Activated naive CD4-positive, alpha-beta T cell treated with anti-CD3 and anti-CD28 coated beads for 36 hours (primary cell): ENCODE data around the gene SYNGAP1. TPM values are rescaled to one million over a fixed set of nuclear protein-coding genes. Genes with fewer than 3 reads are reported as not detected.

Source experiments
- CTCF ChIA-PET: fragments of 350-600 bp; sonication (Branson Sonifier 250); formaldehyde crosslinking; loops from one replicate; lab custom pipeline; 2021; ENCODE audit warnings: antibody characterized with exemption; lab: Charles Lee
- DNase-seq: peaks from one replicate; pipeline ENCODE4 v3.0.0-alpha.2; 2020
- H3K27ac Mint-ChIP-seq: one replicate; pipeline ENCODE4 v1.8.0; 2021; ENCODE audit warnings: mild to moderate bottlenecking, mixed read lengths
- H3K27me3 Mint-ChIP-seq: one replicate; pipeline ENCODE4 v1.8.0; 2021; ENCODE audit warnings: low read depth, mixed read lengths
- H3K36me3 Mint-ChIP-seq: one replicate; pipeline ENCODE4 v1.8.0; 2021; ENCODE audit warnings: low read depth, mixed read lengths
- H3K4me1 Mint-ChIP-seq: one replicate; pipeline ENCODE4 v1.8.0; 2021; ENCODE audit warnings: low read depth, mixed read lengths
- H3K4me3 Mint-ChIP-seq: one replicate; pipeline ENCODE4 v1.8.0; 2021; ENCODE audit warnings: mild to moderate bottlenecking, moderate library complexity, mixed read lengths
- H3K9me3 Mint-ChIP-seq: one replicate; pipeline ENCODE4 v1.8.0; 2021; ENCODE audit warnings: mixed read lengths
- intact Hi-C: fragments of 100-400 bp; cut with micrococcal nuclease; formaldehyde crosslinking; loops from one replicate; pipeline ENCODE4 v1.15.1; 2023
- total RNA-seq, 2 experiments: library from RNA; stranded (reverse); gene quantifications; one replicate each; pipeline ENCODE4 v1.2.3, GENCODE V29; 2021

The SYNGAP1 gene
- total RNA-seq, 2 experiments from 2014 or later = 35.1 to 42.2 TPM

DNA sequence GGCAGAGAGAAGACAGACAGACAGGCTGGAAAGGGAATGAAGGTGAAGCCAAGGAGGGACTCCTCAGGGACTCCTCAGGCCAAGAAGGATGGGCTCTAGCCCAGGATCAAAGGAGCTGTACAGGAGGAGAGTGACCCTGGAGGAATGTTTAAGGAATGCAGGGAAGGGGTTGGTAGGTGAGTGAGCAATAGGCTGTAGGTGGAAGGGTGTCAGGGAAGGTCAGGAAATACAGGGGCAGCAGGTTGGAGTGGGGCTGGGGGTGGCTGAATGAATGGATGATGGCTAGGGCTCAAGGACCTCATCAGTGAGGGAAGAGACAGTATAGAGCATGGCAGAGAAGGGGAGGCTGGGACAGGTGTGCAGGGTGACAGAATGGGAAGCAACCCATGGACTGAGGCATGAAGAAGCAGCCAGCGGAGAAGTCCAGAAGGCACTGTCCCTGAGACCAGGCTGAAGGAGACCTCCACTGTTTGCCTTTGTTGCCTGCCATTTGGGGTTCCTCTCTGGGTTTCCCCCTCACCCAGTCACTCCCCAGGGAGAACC is 13.2 kb downstream of the SYNGAP1 start:
- no peak overlapping the region for H3K27ac Mint-ChIP-seq
- H3K9me3 Mint-ChIP-seq = no peaks in the 10 kb centered on the region
- DNase-seq = no peak
- no peaks in the 10 kb centered on the region for H3K27me3 Mint-ChIP-seq
- intact Hi-C loops = no loop called here
- peak overlapping the region; percentile 20 for H3K4me3 Mint-ChIP-seq
- CTCF ChIA-PET = no interaction called here
- H3K36me3 Mint-ChIP-seq = peaks cover 17% of the 10 kb centered on the region
- H3K4me1 Mint-ChIP-seq = peaks cover 48% of the 10 kb centered on the region

DNA sequence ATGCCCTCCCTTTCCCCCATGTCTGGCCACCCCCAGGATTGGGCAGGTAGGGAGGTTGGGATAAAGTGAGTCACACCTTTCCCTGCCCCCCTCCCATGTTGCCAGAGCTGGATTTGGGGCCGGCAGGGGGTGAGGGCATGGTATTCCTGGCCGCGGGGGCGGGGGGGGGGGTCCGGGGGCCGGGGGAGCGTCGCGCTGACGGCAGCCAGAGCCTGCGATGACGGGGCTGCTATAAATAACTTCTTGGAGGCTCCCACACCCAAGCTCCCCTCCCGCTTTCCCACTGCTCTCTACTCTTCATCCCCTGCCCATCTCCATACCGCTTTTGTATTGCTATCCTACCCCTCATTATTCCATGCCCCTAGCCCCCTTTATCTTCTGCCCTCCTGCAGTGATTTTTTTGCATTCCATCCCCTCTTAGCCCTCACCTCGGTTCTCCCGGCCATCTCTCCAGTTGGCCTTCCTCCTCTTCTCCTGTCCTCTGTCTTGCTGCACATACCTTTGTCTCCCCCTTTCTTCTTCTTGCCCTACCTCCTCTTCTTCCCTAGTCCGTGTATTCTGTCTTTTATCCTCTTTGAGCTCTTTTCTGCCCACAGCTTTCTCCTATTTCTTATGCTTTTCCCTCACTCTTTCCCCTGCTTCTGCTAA is 13.8 kb downstream of the SYNGAP1 start:
- peaks cover 21% of the 10 kb centered on the region for H3K36me3 Mint-ChIP-seq
- intact Hi-C loops = no loop called here
- H3K27me3 Mint-ChIP-seq = no peaks in the 10 kb centered on the region
- no peaks in the 10 kb centered on the region for H3K9me3 Mint-ChIP-seq
- no peak for DNase-seq
- peaks cover 44% of the 10 kb centered on the region for H3K4me1 Mint-ChIP-seq
- no peak overlapping the region for H3K27ac Mint-ChIP-seq
- CTCF ChIA-PET = interaction anchor here (0.6 kb wide), 1 partner anchor 124 kb away, joined by 3 read pairs; no protein-coding TSS in a partner anchor
- no peak overlapping the region for H3K4me3 Mint-ChIP-seq

DNA sequence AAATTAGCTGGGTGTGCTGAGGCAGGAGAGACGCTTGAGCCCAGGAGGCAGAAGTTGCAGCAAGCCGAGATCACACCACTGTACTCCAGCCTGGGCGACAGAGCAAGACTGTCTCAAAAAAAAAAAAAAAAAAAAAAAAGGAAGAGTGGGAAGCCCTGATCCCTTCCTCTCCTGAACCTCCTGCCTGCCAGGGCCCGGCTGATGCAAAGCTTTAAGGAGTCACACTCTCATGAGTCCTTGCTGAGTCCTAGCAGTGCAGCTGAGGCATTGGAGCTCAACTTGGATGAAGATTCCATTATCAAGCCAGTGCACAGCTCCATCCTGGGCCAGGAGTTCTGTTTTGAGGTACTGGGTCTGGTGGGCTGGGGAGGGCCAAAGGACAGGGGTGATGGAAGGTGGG is 15.1 kb downstream of the SYNGAP1 start:
- intact Hi-C loops = no loop called here
- peaks cover 31% of the 10 kb centered on the region for H3K4me1 Mint-ChIP-seq
- H3K27me3 Mint-ChIP-seq = no peaks in the 10 kb centered on the region
- H3K27ac Mint-ChIP-seq = no peak overlapping the region
- H3K36me3 Mint-ChIP-seq = peaks cover 24% of the 10 kb centered on the region
- CTCF ChIA-PET = no interaction called here
- no peak for DNase-seq
- no peak overlapping the region for H3K4me3 Mint-ChIP-seq
- H3K9me3 Mint-ChIP-seq = no peaks in the 10 kb centered on the region

- Mint-ChIP-seq H3K9me3 (no peaks in the 10 kb centered on the region), H3K4me1 (peaks cover 5% of the 10 kb centered on the region), H3K4me3 (no peak overlapping the region), H3K27ac (no peak overlapping the region), H3K36me3 (peaks cover 23% of the 10 kb centered on the region), H3K27me3 (no peaks in the 10 kb centered on the region)
- no peak for DNase-seq
- CTCF ChIA-PET = interaction anchor here (1.5 kb wide), 1 partner anchor 95 kb away, joined by 4 read pairs; no protein-coding TSS in a partner anchor
- intact Hi-C loops = no loop called here
Measured at GRCh38 chr6:33437666-33438065, 17.8 kb downstream of the SYNGAP1 start.

DNA sequence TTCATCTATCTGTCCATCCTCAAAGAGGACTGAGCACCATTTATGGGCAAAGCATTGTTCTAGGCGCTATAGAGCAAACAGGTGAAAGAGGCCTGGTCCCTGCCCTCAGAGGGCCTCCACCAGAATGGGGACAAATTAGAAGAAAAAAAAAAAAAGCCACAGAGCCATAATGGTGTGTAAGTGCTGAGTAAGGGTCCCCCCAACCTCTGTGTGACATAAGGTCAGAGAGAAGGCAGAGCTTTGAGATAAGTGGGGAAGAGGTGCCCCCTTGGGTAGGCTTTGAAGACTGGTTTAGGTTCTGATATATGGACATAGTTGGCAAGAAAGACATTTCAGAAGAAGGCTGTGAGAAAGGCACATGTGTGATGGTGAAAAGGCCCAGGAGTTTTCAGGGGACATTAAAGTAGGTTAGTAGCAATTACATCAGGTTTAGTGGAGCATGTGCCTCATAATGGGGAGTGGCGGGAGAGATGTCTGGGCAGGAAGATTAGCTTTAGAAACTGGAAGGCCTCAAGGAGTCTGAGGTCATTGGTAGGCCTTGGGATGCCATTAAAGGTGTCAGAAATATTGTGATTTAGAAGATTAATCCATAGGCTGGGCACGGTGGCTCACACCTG is 19.2 kb downstream of the SYNGAP1 start:
- CTCF ChIA-PET = interaction anchor here (0.8 kb wide), 1 partner anchor 141 kb away, joined by 3 read pairs; the partner anchor contains the start of gene BAK1
- no peak overlapping the region for H3K27ac Mint-ChIP-seq
- intact Hi-C loops = no loop called here
- no peaks in the 10 kb centered on the region for H3K9me3 Mint-ChIP-seq
- H3K36me3 Mint-ChIP-seq = peaks cover 18% of the 10 kb centered on the region
- no peak overlapping the region for H3K4me3 Mint-ChIP-seq
- no peaks in the 10 kb centered on the region for H3K4me1 Mint-ChIP-seq
- DNase-seq = no peak
- H3K27me3 Mint-ChIP-seq = no peaks in the 10 kb centered on the region

GRCh38 chr6:33439956-33440648 is 20.2 kb downstream of the SYNGAP1 start:
- H3K36me3 Mint-ChIP-seq = peaks cover 17% of the 10 kb centered on the region
- CTCF ChIA-PET = interaction anchor here (0.6 to 0.8 kb wide), 2 partner anchors 140 to 1365 kb away, joined by 3 read pairs; partner anchors contain the start of gene BAK1
- H3K27me3 Mint-ChIP-seq = no peaks in the 10 kb centered on the region
- no peak for DNase-seq
- intact Hi-C loops = no loop called here
- H3K4me3 Mint-ChIP-seq = no peak overlapping the region
- H3K9me3 Mint-ChIP-seq = no peaks in the 10 kb centered on the region
- no peak overlapping the region for H3K27ac Mint-ChIP-seq
- no peaks in the 10 kb centered on the region for H3K4me1 Mint-ChIP-seq

- DNase-seq = no peak
- Mint-ChIP-seq H3K4me1 (no peaks in the 10 kb centered on the region), H3K36me3 (peaks cover 14% of the 10 kb centered on the region), H3K27ac (no peak overlapping the region), H3K27me3 (no peaks in the 10 kb centered on the region), H3K9me3 (no peaks in the 10 kb centered on the region), H3K4me3 (no peak overlapping the region)
- CTCF ChIA-PET = interaction anchor here (0.5 to 1.0 kb wide), 2 partner anchors 18 to 56 kb away, joined by 3 read pairs; no protein-coding TSS in a partner anchor
- intact Hi-C loops = no loop called here
Measured at GRCh38 chr6:33440649-33441309, 20.9 kb downstream of the SYNGAP1 start.

GRCh38 chr6:33441457-33441856 is 21.6 kb downstream of the SYNGAP1 start:
- CTCF ChIA-PET = interaction anchor here (0.5 to 1.0 kb wide), 2 partner anchors 17 to 57 kb away, joined by 3 read pairs; no protein-coding TSS in a partner anchor
- Mint-ChIP-seq H3K4me1 (no peaks in the 10 kb centered on the region), H3K4me3 (no peak overlapping the region), H3K36me3 (peaks cover 13% of the 10 kb centered on the region), H3K27me3 (no peaks in the 10 kb centered on the region), H3K27ac (no peak overlapping the region), H3K9me3 (no peaks in the 10 kb centered on the region)
- DNase-seq = no peak
- intact Hi-C loops = no loop called here

GRCh38 chr6:33442283-33442682 is 22.4 kb downstream of the SYNGAP1 start:
- intact Hi-C loops = no loop called here
- no peak overlapping the region for H3K27ac Mint-ChIP-seq

DNA sequence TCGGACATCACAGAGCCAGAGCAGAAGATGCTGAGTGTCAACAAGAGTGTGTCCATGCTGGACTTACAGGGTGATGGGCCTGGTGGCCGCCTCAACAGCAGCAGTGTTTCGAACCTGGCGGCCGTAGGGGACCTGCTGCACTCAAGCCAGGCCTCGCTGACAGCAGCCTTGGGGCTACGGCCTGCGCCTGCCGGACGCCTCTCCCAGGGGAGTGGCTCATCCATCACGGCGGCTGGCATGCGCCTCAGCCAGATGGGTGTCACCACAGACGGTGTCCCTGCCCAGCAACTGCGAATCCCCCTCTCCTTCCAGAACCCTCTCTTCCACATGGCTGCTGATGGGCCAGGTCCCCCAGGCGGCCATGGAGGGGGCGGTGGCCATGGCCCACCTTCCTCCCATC is 23.2 kb downstream of the SYNGAP1 start:
- H3K4me1 Mint-ChIP-seq = no peaks in the 10 kb centered on the region
- H3K4me3 Mint-ChIP-seq = no peak overlapping the region
- H3K27ac Mint-ChIP-seq = no peak overlapping the region

More at GRCh38 chr6:33442283-33442682, 22.4 kb downstream of the SYNGAP1 start:
- DNase-seq = no peak
- Mint-ChIP-seq H3K36me3 (peaks cover 12% of the 10 kb centered on the region), H3K4me3 (no peak overlapping the region), H3K27me3 (no peaks in the 10 kb centered on the region), H3K4me1 (no peaks in the 10 kb centered on the region), H3K9me3 (no peaks in the 10 kb centered on the region)
- CTCF ChIA-PET = no interaction called here

DNA sequence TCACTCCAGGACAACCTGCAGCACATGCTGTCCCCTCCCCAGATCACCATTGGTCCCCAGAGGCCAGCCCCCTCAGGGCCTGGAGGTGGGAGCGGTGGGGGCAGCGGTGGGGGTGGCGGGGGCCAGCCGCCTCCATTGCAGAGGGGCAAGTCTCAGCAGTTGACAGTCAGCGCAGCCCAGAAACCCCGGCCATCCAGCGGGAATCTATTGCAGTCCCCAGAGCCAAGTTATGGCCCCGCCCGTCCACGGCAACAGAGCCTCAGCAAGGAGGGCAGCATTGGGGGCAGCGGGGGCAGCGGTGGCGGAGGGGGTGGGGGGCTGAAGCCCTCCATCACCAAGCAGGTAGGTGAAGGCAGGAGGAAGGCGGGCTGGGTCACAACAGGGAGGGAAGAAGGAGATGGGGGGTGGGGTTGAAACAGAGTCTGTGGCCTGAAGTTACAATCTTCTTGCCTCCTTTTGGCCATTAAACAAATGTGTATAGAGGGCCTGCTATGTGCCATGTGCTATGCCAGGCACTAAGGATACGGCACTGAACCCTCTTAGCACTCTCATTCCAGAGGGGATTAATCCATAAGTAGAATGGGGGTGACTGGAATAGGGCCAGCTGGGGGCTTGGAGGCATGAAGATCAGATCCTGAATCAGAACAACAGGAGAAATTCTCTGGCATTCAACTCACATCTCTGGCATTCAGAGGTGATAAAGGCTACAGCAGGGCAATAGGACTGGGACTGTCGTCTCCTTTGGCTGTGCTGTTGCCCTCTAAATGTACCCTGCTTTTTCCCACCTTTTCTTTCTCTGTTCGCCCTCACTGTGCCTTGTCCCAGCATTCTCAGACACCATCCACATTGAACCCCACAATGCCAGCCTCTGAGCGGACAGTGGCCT is 24.0 kb downstream of the SYNGAP1 start:
- CTCF ChIA-PET = interaction anchor here (0.9 kb wide), 1 partner anchor 25 kb away, joined by 3 read pairs; no protein-coding TSS in a partner anchor
- Mint-ChIP-seq H3K27ac (no peak overlapping the region), H3K27me3 (no peaks in the 10 kb centered on the region), H3K36me3 (peaks cover 14% of the 10 kb centered on the region), H3K4me3 (no peak overlapping the region), H3K4me1 (no peaks in the 10 kb centered on the region), H3K9me3 (no peaks in the 10 kb centered on the region)
- intact Hi-C loops = no loop called here
- no peak for DNase-seq

More for the DNA sequence above, 23.2 kb downstream of the SYNGAP1 start:
- intact Hi-C loops = no loop called here
- H3K36me3 Mint-ChIP-seq = peaks cover 16% of the 10 kb centered on the region
- CTCF ChIA-PET = no interaction called here
- no peaks in the 10 kb centered on the region for H3K27me3 Mint-ChIP-seq
- H3K9me3 Mint-ChIP-seq = no peaks in the 10 kb centered on the region
- no peak for DNase-seq
